ENCODE results near the gene RIMS1.

Gene RIMS1

DNA sequence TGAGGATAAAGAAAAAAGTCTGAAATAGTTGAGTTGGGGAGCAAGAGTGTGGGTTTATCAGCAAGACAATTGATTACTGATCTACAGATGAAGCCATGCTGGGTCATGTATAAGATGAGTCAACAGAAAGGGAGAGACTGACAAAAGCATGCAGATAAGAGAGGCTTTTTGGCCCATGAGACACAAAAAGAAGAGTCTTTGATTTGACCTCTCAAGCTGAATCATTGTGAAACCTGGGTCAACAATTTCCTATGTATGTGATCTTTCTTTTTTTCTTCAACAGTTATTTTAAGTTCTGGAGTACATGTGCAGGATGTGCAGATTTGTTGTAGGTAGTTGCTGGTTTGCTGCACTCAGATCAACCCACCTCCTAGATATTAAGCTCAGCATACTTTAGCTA lies 15.9 kb downstream of the RIMS1 start:
- peak; percentile 5 for DNase-seq (ENCODE audit: low read depth)
- no peak overlapping the region for H3K4me3 ChIP-seq (ENCODE audit: low read depth, low read length)
- TF ChIP-seq, protein P1, sequence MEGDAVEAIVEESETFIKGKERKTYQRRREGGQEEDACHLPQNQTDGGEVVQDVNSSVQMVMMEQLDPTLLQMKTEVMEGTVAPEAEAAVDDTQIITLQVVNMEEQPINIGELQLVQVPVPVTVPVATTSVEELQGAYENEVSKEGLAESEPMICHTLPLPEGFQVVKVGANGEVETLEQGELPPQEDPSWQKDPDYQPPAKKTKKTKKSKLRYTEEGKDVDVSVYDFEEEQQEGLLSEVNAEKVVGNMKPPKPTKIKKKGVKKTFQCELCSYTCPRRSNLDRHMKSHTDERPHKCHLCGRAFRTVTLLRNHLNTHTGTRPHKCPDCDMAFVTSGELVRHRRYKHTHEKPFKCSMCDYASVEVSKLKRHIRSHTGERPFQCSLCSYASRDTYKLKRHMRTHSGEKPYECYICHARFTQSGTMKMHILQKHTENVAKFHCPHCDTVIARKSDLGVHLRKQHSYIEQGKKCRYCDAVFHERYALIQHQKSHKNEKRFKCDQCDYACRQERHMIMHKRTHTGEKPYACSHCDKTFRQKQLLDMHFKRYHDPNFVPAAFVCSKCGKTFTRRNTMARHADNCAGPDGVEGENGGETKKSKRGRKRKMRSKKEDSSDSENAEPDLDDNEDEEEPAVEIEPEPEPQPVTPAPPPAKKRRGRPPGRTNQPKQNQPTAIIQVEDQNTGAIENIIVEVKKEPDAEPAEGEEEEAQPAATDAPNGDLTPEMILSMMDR (IDR thresholded peaks at IDR 0.05; ENCODE audit: low read depth, low read length, missing control alignments): no peak

DNA sequence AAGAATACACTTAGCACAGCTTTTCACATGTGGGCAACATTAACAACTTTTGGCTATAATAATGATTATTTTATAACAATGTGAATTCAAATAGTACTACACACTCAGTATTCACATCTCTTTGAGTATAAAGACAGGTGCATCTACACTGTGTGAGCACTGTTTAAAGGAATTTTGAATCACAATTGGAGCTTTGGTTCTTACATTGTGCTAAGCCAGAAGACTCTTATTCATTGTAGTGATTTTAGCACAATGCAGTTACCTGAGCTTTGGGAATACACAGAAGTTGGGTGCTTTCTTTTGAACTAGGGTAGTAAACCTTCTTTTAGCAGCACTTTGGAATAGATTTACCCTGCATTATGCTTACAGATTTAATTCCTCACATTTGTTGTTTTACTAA lies 20.5 kb downstream of the RIMS1 start:
- TF ChIP-seq, protein P1 (IDR thresholded peaks at IDR 0.05; ENCODE audit: low read depth, low read length, missing control alignments): no peak
- no peak for DNase-seq (ENCODE audit: low read depth)
- no peak overlapping the region for H3K4me3 ChIP-seq (ENCODE audit: low read depth, low read length)

DNA sequence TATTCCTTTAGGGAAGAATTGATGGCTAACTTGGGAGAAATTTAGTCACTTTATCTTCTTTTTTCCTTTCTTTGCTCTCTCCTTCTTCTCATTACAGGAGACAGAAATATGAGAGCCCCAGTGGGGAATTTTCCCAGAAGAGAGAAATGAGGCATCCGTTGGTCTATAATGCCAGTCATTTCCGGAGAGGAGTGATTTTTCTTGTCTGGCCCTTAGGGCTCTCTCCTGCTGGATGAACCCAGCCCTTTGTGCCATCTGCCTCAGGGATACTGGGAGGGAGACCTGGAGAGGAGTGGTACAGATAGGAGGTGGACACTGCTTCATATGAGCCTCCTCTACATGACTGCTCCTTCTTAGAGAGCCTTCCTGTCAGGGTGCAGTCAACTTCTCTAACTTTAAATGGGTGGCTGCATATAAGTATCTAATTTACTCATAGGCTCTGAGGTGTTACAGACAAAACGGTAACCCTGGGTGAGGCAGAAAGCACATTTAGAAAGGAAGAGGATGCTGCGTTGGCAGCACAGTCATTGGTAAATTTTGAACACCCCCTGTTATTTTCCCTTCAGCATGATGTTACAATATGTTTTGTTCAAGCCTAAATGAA lies 21.9 kb downstream of the RIMS1 start:
- TF ChIP-seq, protein P1 (IDR thresholded peaks at IDR 0.05; ENCODE audit: low read depth, low read length, missing control alignments): no peak
- peak; percentile 8 for DNase-seq (ENCODE audit: low read depth)
- H3K4me3 ChIP-seq (ENCODE audit: low read depth, low read length): no peak overlapping the region

DNA sequence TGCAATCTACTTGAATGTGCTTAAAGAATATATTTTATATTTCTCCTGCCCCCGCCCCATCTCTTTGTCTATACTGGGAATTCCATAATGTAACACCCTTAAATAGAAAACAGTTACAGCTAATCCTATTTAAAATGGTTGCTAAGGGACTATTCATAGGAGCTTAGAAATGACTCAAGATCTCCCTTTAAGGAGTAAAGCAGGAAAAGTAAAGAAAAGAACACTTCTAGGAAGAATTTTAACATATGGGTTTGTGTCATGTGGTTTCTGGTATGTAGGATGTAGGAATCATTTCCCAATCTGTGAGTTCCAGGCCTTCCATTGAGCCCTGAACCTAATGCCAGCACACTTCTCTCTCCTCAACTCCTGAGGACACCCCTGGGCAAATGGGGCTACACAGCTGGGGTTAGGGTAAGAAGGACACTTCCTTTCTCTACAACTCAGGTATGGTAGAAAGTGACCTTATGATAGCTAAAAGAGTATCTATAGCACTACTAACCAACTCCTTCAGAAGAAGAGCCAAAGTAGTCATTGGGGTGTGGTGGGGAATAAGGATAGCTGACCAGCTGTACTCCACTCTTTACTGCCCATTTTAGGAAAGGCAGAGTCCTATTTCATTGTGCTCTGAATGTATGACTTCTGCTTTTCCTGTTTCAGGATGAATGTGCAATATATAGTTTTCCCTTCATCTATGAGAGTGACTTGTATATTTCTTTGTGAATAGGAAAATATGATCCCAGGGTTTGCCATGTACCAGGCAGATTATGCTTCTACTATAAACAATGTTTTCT lies 27.3 kb downstream of the RIMS1 start:
- DNase-seq (ENCODE audit: low read depth): no peak
- TF ChIP-seq, protein P1 (IDR thresholded peaks at IDR 0.05; ENCODE audit: low read depth, low read length, missing control alignments): no peak
- no peak overlapping the region for H3K4me3 ChIP-seq (ENCODE audit: low read depth, low read length)

DNA sequence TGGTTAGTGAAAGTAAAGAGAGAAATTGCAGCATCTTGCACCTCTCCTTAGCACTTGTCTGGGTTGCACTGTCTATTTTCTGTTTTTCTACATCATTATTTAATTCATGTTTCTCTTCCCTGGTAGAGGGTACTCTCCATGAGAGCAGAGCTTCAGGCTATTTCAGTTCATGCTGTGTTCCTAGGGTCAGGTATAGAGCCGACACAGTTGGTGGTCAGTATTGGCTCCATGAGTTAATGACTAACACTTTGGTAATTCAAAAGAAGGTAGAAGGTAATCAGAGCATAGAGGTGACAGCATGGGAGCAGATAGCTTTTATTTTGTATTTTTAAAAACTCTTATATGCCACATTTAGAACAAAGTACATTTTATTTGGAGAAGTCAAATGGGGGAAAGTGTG lies 42.7 kb downstream of the RIMS1 start:
- TF ChIP-seq, protein P1 (IDR thresholded peaks at IDR 0.05; ENCODE audit: low read depth, low read length, missing control alignments): no peak
- H3K4me3 ChIP-seq (ENCODE audit: low read depth, low read length): no peak overlapping the region
- DNase-seq (ENCODE audit: low read depth): no peak

DNA sequence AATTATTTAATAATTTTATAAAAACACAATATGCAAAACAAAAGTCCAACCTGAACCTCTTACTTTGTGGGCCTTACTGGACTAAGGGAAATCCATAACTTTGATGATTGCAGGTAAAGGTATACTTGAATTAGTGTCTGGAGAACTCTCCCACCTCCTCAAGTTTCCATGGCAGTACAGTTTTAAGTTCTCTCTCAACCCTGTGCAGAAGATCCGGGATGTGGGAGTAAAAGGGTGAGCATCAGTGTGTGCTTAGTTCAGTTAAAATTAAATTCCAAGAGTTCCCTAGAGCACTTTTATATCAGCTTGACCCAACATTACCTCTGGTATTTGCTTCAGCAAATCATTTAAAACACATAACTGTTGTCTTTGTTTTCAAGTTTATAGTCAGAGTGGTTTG lies 47.5 kb downstream of the RIMS1 start:
- TF ChIP-seq, protein P1 (IDR thresholded peaks at IDR 0.05; ENCODE audit: low read depth, low read length, missing control alignments): no peak
- DNase-seq (ENCODE audit: low read depth): no peak
- no peak overlapping the region for H3K4me3 ChIP-seq (ENCODE audit: low read depth, low read length)
